SK-N-SH (cell line): ENCODE results near the gene LRSAM1. TPM values are rescaled to one million over a fixed set of nuclear protein-coding genes. Genes with fewer than 3 reads are reported as not detected.

Source experiments
- CTCF ChIA-PET: fragments of 300-600, 350-600 bp; formaldehyde crosslinking; extraction: SDS; loops from one replicate; lab custom pipeline; 2021; lab: Yijun Ruan, JAX
- POLR2A ChIA-PET: fragments of 350-600 bp; sonication (Branson Sonifier 250); formaldehyde crosslinking; extraction: SDS; loops from one replicate; lab custom pipeline; 2020; ENCODE audit warnings: antibody characterized with exemption, inconsistent platforms; lab: Yijun Ruan, JAX
- DNase-seq: peaks from one replicate; pipeline ENCODE4 v3.0.0; 2012
- H2AFZ ChIP-seq: fragments of 200-600 bp; sonication (generic); 2 replicates; pipeline ENCODE4 v1.8.1; 2016; ENCODE audit warnings: antibody characterized with exemption, mild to moderate bottlenecking, low read depth
- H3F3A ChIP-seq: fragments of 200-600 bp; sonication (generic); replicated peaks from 2 replicates; pipeline ENCODE3; 2016; ENCODE audit warnings: antibody characterized with exemption, mild to moderate bottlenecking; ENCODE audit not compliant: insufficient read depth
- H3K27ac ChIP-seq, 2 experiments: fragments of 200-500 bp in 1 of 2; fragments of 200-600 bp in 1 of 2; sonication (Bioruptor generic) in 1 of 2; sonication (generic), shearing (Covaris generic) in 1 of 2; 2 replicates each; pipeline versions ENCODE4 v1.5.1 to v1.6.1; 2014 to 2016; ENCODE audit warnings: low read depth in 2 of 2, inconsistent platforms in 1 of 2, low read length in 1 of 2, mild to moderate bottlenecking in 1 of 2, mixed read lengths in 1 of 2
- H3K27me3 ChIP-seq: fragments of 200-600 bp; sonication (generic), shearing (Covaris generic); 2 replicates; pipeline ENCODE4 v1.6.1; 2016; ENCODE audit warnings: mixed run types; ENCODE audit not compliant: insufficient read depth
- H3K36me3 ChIP-seq, 2 experiments: fragments of 200-500 bp in 1 of 2; fragments of 200-600 bp in 1 of 2; sonication (Bioruptor generic) in 1 of 2; sonication (generic) in 1 of 2; replicated peaks in 1 of 2; 2 replicates each; pipeline versions ENCODE3 to v1.5.1; 2014 to 2016; ENCODE audit warnings: low read length in 1 of 2, mild to moderate bottlenecking in 1 of 2; ENCODE audit not compliant: insufficient read depth in 2 of 2, control insufficient read depth in 1 of 2
- H3K4me1 ChIP-seq, 2 experiments: fragments of 200-500 bp in 1 of 2; fragments of 200-600 bp in 1 of 2; sonication (Bioruptor generic) in 1 of 2; sonication (generic), shearing (Covaris generic) in 1 of 2; 2 replicates each; pipeline versions ENCODE4 v1.5.1 to v1.6.1; 2014 to 2016; ENCODE audit warnings: low read depth in 1 of 2, low read length in 1 of 2, mixed run types in 1 of 2; ENCODE audit not compliant: insufficient read depth in 2 of 2, control insufficient read depth in 1 of 2
- H3K4me2 ChIP-seq: fragments of 200-600 bp; sonication (generic), shearing (Covaris generic); 2 replicates; pipeline ENCODE4 v1.6.1; 2017; ENCODE audit warnings: mixed run types
- H3K4me3 ChIP-seq, 2 experiments: fragments of 200-500 bp in 1 of 2; fragments of 200-600 bp in 1 of 2; sonication (Bioruptor generic) in 1 of 2; sonication (generic), shearing (Covaris generic) in 1 of 2; 2 replicates each; pipeline versions ENCODE4 v1.5.1 to v1.8.1; 2014 to 2016; ENCODE audit warnings: low read depth in 2 of 2, inconsistent platforms in 1 of 2, low read length in 1 of 2, mild to moderate bottlenecking in 1 of 2, mixed read lengths in 1 of 2, moderate library complexity in 1 of 2
- H3K79me2 ChIP-seq: fragments of 200-600 bp; sonication (generic); 2 replicates; pipeline ENCODE4 v1.8.1; 2017; ENCODE audit warnings: mild to moderate bottlenecking; ENCODE audit not compliant: insufficient read depth
- H3K9ac ChIP-seq: fragments of 200-600 bp; sonication (generic); 2 replicates; pipeline ENCODE4 v1.6.1; 2017; ENCODE audit warnings: mixed run types
- H3K9me2 ChIP-seq: fragments of 200-600 bp; sonication (generic); 2 replicates; pipeline ENCODE4 v1.6.1; 2017; ENCODE audit warnings: mixed run types
- H3K9me3 ChIP-seq: fragments of 200-600 bp; sonication (generic); 2 replicates; pipeline ENCODE4 v1.6.1; 2017; ENCODE audit warnings: mixed run types, mild to moderate bottlenecking, moderate library complexity
- H4K20me1 ChIP-seq: fragments of 200-600 bp; sonication (generic); 2 replicates; pipeline ENCODE4 v1.6.1; 2017; ENCODE audit warnings: mild to moderate bottlenecking, mixed run types; ENCODE audit not compliant: insufficient read depth
- JUND ChIP-seq: IDR thresholded peaks from 2 replicates; pipeline ENCODE4 v1.4.0; 2012
- POLR2AphosphoS5 ChIP-seq: IDR thresholded peaks from 2 replicates; pipeline ENCODE4 v1.6.1; 2012; ENCODE audit warnings: low read depth, low read length
- RAD21 ChIP-seq: IDR thresholded peaks from 2 replicates; pipeline ENCODE4 v1.6.1; 2012; ENCODE audit warnings: mild to moderate bottlenecking, low read length
- SMC3 ChIP-seq: IDR thresholded peaks from 2 replicates; pipeline ENCODE4 v1.6.1; 2012; ENCODE audit warnings: low read depth, low read length, improper control_type of control experiment
- TAF1 ChIP-seq: IDR thresholded peaks from 2 replicates; pipeline ENCODE4 v1.6.1; 2012; ENCODE audit warnings: low read depth, mild to moderate bottlenecking, low read length, moderate library complexity, borderline replicate concordance
- TCF12 ChIP-seq: IDR thresholded peaks from 2 replicates; pipeline ENCODE4 v1.4.0; 2012
- WGBS: methylation state at CpG from one replicate; pipeline ENCODE4 v1.1.6; 2017; ENCODE audit warnings: low lambda C conversion rate; 5-methylcytosine and 5-hydroxymethylcytosine counted together
- polyA plus RNA-seq, 3 experiments: library from polyadenylated mRNA; depleted of rRNA; stranded (reverse); fragments of >200 nt; gene quantifications; 2 replicates each; pipeline ENCODE4 v1.2.3, GENCODE V29; 2012
- TF ChIP-seq, protein P1 (sequence below): fragments of 200-600 bp; sonication (generic); IDR thresholded peaks from 2 replicates; pipeline ENCODE4 v1.6.1; 2017; ENCODE audit warnings: antibody characterized with exemption, mild to moderate bottlenecking, moderate library complexity

The LRSAM1 gene
- polyA plus RNA-seq, 1 of the 3 experiments (the other 2 are of a cell fraction) = 8.0 TPM

DNA sequence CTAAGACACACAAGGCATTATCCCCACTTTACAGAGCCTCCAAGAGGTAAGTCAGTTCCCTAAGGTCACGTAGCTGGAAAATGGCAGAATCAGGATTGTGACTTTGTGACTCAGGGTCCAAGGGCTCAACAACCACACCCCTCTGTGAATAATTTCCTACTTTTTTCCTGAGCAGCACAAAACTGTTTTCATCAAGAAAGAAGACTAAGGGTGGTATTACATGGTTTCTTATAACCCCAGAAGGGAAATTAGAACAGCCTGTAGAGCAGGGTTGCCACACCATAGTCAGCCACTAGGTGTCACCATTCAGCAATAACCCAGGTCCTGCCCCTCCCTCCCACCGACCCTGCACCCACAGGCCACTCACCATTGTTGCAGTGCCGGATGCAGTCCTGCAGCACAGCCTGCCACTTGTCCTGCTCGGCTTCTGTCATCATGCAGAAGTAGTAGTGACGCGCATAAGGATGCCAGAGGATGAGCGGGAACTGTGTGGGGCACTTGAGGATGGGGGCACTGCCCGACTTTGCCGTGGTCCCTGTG is 72.1 kb downstream of the LRSAM1 start:
- Histone ChIP-seq H3K9me3 (no peaks in the 10 kb centered on the region), H3K27me3 (no peaks in the 10 kb centered on the region), H2AFZ (no peak overlapping the region), H3K9me2 (no peaks in the 10 kb centered on the region), H3K4me3 (no peak overlapping the region; a peak in 2 of 4 replicates), H3K36me3 (peaks cover 42 to 56% of the 10 kb centered on the region in 2 experiments), H3K27ac (peak overlapping the region in 1 of 2 experiments; percentile 63; a peak in 2 of 4 replicates), H3K79me2 (peaks cover 65% of the 10 kb centered on the region), H3K4me2 (no peak overlapping the region), H4K20me1 (no peaks in the 10 kb centered on the region), H3K9ac (no peak overlapping the region), H3F3A (peaks cover 70% of the 10 kb centered on the region), H3K4me1 (peaks cover 15 to 35% of the 10 kb centered on the region in 2 experiments; a peak in 3 of 4 replicates)
- 84% methylated on average over 7 of the region's 9 CpGs for WGBS
- ChIA-PET CTCF (interaction anchor here (0.8 to 1.8 kb wide), 3 partner anchors 11 to 20 kb away, joined by 4 read pairs; no protein-coding TSS in a partner anchor), POLR2A (no interaction called here)
- no peak for TF ChIP-seq TCF12
- peak; percentile 3; the same call in 1 of the 2 replicates for TF ChIP-seq SMC3
- TF ChIP-seq, protein P1, sequence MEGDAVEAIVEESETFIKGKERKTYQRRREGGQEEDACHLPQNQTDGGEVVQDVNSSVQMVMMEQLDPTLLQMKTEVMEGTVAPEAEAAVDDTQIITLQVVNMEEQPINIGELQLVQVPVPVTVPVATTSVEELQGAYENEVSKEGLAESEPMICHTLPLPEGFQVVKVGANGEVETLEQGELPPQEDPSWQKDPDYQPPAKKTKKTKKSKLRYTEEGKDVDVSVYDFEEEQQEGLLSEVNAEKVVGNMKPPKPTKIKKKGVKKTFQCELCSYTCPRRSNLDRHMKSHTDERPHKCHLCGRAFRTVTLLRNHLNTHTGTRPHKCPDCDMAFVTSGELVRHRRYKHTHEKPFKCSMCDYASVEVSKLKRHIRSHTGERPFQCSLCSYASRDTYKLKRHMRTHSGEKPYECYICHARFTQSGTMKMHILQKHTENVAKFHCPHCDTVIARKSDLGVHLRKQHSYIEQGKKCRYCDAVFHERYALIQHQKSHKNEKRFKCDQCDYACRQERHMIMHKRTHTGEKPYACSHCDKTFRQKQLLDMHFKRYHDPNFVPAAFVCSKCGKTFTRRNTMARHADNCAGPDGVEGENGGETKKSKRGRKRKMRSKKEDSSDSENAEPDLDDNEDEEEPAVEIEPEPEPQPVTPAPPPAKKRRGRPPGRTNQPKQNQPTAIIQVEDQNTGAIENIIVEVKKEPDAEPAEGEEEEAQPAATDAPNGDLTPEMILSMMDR = peak; percentile 66
- TF ChIP-seq POLR2AphosphoS5 = no peak
- TF ChIP-seq RAD21 = no peak; the same call in 1 of the 2 replicates
- TF ChIP-seq JUND = no peak
- DNase-seq = peak; percentile 68

DNA sequence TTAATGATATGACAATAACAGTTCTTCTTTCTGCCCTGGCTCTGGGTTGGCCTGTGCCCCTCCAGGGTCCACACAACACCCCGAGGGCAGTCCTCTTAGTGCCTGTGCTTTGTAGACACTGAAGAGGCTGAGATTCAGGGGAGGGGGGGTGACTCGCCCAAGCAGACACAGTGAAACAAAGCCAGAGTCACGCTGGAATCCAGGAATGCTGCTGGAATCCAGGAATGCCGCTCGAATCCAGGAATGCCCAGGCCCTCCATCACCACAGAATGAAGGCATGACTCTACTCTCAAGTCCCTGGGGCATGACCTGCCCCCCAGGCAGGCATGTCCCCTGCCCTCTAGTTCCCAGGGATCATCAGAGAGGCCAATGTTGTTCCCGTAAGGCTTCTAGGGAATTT is 73.1 kb downstream of the LRSAM1 start:
- Histone ChIP-seq H3K27ac (peak overlapping the region; percentile 30 to 63; a peak in 3 of 4 replicates), H3K4me3 (no peak overlapping the region)
- no peak for TF ChIP-seq TAF1
- TF ChIP-seq, all 33 proteins: peak for 0
- no peaks in the 10 kb centered on the region for H3K9me3 ChIP-seq
- no peaks in the 10 kb centered on the region for H3K9me2 ChIP-seq
- no peak overlapping the region for H2AFZ ChIP-seq
- peaks cover 74% of the 10 kb centered on the region for H3F3A ChIP-seq
- 67% methylated on average over 3 of the region's 6 CpGs for WGBS
- DNase-seq = no peak
- ChIA-PET POLR2A (no interaction called here), CTCF (interaction anchor here (1.7 kb wide), 1 partner anchor 56 kb away, joined by 5 read pairs; no protein-coding TSS in a partner anchor)
- peaks cover 15 to 32% of the 10 kb centered on the region in 2 experiments; a peak in 3 of 4 replicates for H3K4me1 ChIP-seq
- H3K4me2 ChIP-seq = no peak overlapping the region
- no peak overlapping the region for H3K9ac ChIP-seq
- no peaks in the 10 kb centered on the region for H4K20me1 ChIP-seq
- H3K36me3 ChIP-seq = peaks cover 44 to 66% of the 10 kb centered on the region in 2 experiments
- peaks cover 69% of the 10 kb centered on the region for H3K79me2 ChIP-seq
- no peaks in the 10 kb centered on the region for H3K27me3 ChIP-seq

DNA sequence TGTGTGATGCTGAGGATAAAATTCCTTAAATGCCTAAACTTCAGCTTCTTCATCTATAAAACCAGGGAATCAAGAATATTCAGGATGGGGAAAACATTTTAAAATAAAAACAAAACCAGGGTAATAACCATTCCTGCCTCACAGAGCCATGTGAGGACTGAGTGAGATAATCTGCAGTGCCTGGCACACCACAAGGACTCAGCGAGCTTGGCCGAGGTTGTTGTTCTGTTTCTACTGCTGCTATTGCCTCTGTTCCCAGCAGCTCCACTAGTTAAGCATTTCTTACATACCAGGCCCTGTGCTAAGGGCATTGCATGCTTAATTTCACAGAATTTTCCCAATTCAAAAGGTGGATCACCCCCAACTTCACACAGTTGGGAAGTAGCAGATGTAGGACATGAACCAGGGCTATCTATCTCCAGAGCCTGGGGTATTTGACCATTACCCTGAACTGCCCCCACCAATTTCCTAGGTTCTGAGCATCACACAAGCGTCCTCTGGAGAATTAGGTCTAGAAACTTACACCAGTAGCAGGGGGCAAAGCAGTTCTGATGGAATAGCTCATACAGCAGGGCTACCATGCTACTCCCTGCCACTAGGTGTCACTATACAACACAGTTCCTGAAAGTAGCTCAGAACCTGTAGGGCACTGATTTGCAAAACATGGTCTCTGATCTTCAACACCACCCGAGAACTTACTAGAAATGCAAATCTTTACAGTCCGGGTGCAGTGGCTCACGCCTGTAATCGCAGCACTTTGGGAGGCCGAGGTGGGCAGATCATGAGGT is 74.3 kb downstream of the LRSAM1 start:
- Histone ChIP-seq H2AFZ (no peak overlapping the region), H3K4me2 (no peak overlapping the region)
- TF ChIP-seq, protein P1 = peak; percentile 64
- peak; percentile 20; the same call in 1 of the 2 replicates for TF ChIP-seq RAD21
- TF ChIP-seq TAF1 = no peak
- TF ChIP-seq, all 33 proteins: peak for 2
- 95% methylated on average over 7 of the region's 8 CpGs for WGBS
- no peak for DNase-seq
- Histone ChIP-seq H3K9me2 (no peaks in the 10 kb centered on the region), H3K4me3 (no peak overlapping the region; a peak in 2 of 4 replicates), H3K27ac (peak overlapping the region in 1 of 2 experiments; percentile 63; a peak in 1 of 4 replicates), H4K20me1 (peaks cover 6% of the 10 kb centered on the region), H3K79me2 (peaks cover 75% of the 10 kb centered on the region), H3K27me3 (no peaks in the 10 kb centered on the region), H3F3A (peaks cover 65% of the 10 kb centered on the region), H3K9me3 (no peaks in the 10 kb centered on the region), H3K9ac (no peak overlapping the region), H3K36me3 (peaks cover 47 to 76% of the 10 kb centered on the region in 2 experiments), H3K4me1 (peaks cover 13 to 23% of the 10 kb centered on the region in 2 experiments; a peak in 3 of 4 replicates)
- ChIA-PET CTCF (interaction anchor here (0.6 to 2.1 kb wide), 17 partner anchors 8 to 209 kb away, joined by 3 to 9 read pairs (median 4); no protein-coding TSS in a partner anchor), POLR2A (no interaction called here)
